NT2/D1 (cell line): ENCODE results near the gene SCAMP1.

Experiments used
- SUZ12 ChIP-seq: IDR thresholded peaks from 2 replicates; pipeline ENCODE4 v1.6.1; 2011; ENCODE audit not compliant: insufficient read length, insufficient read depth; ENCODE audit errors: extremely low read depth
- ZNF274 ChIP-seq: IDR thresholded peaks from 2 replicates; pipeline ENCODE4 v1.6.1; 2011; ENCODE audit warnings: mild to moderate bottlenecking, low read depth, low read length

- TF ChIP-seq SUZ12 (no peak), ZNF274 (no peak)
These were observed 166.8 kb downstream of the SCAMP1 start for GRCh38 chr5:78527054-78527859.
